ENCODE measurements around the gene SRPX2.

SRPX2 gene

GRCh38 chrX:100687546-100687945, 43.5 kb downstream of the SRPX2 start:
- Histone ChIP-seq H3K4me3 (no peak overlapping the region), H3K27ac (no peak overlapping the region)
- DNase-seq (ENCODE audit: low spot score), result no peak
- TF ChIP-seq CTCF (IDR thresholded peaks at IDR 0.05), result no peak

GRCh38 chrX:100695302-100695701, 51.3 kb downstream of the SRPX2 start:
- no peak for TF ChIP-seq CTCF (IDR thresholded peaks at IDR 0.05)
- H3K27ac ChIP-seq, result no peak overlapping the region

GRCh38 chrX:100695991-100696390, 52.0 kb downstream of the SRPX2 start:
- no peak overlapping the region for H3K27ac ChIP-seq
- no peak for TF ChIP-seq CTCF (IDR thresholded peaks at IDR 0.05)
- H3K4me3 ChIP-seq, result no peak overlapping the region
- no peak for DNase-seq (ENCODE audit: low spot score)

More at GRCh38 chrX:100695302-100695701, 51.3 kb downstream of the SRPX2 start:
- no peak for DNase-seq (ENCODE audit: low spot score)
- no peak overlapping the region for H3K4me3 ChIP-seq

- H3K4me3 ChIP-seq, result no peak overlapping the region
- TF ChIP-seq CTCF (IDR thresholded peaks at IDR 0.05), result no peak
- no peak for DNase-seq (ENCODE audit: low spot score)
- no peak overlapping the region for H3K27ac ChIP-seq
Observed at GRCh38 chrX:100696699-100697351, 52.8 kb downstream of the SRPX2 start.

GRCh38 chrX:100698551-100698950, 54.6 kb downstream of the SRPX2 start:
- DNase-seq (ENCODE audit: low spot score), result no peak
- Histone ChIP-seq H3K4me3 (no peak overlapping the region), H3K27ac (no peak overlapping the region)
- no peak for TF ChIP-seq CTCF (IDR thresholded peaks at IDR 0.05)

GRCh38 chrX:100700809-100701208, 56.8 kb downstream of the SRPX2 start:
- no peak for DNase-seq (ENCODE audit: low spot score)
- TF ChIP-seq CTCF (IDR thresholded peaks at IDR 0.05), result no peak
- no peak overlapping the region for H3K27ac ChIP-seq
- H3K4me3 ChIP-seq, result no peak overlapping the region

GRCh38 chrX:100704581-100705203, 60.7 kb downstream of the SRPX2 start:
- no peak for TF ChIP-seq CTCF (IDR thresholded peaks at IDR 0.05)
- no peak for DNase-seq (ENCODE audit: low spot score)
- Histone ChIP-seq H3K27ac (no peak overlapping the region), H3K4me3 (no peak overlapping the region)

Data from coronary artery (tissue), 2 donors.